Measurements from ENCODE around the gene CBLN1. TPM values are rescaled to one million over a fixed set of nuclear protein-coding genes. Genes with fewer than 3 reads are reported as not detected.

Gene CBLN1
- total and polyA plus RNA-seq, 2 experiments from 2014 or later = 1.2 to 6.4 TPM

DNA sequence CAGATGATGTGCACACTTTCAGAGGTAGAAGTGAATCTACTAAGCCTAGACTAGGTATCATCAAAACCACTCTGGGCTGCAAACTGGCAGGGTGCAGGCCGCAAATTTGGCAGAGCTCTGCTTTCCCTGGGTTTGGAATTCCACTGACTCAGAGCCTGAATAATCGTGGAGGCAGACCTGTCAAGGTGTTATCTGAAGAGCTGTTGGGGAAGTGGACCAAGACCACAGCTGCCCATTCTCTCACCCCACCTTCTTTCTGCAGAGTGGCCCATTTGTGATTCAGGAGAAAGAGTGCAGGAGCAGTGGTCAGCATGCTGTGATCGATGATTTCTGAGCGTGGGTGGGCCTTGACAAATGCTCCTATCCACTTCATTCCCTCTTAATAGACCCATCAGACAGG lies 45.8 kb upstream of the CBLN1 start (continued):
- no peak for TF ChIP-seq EZH2phosphoT487 (IDR thresholded peaks at IDR 0.05; ENCODE audit: unreplicated experiment)
- TF ChIP-seq, protein P1, sequence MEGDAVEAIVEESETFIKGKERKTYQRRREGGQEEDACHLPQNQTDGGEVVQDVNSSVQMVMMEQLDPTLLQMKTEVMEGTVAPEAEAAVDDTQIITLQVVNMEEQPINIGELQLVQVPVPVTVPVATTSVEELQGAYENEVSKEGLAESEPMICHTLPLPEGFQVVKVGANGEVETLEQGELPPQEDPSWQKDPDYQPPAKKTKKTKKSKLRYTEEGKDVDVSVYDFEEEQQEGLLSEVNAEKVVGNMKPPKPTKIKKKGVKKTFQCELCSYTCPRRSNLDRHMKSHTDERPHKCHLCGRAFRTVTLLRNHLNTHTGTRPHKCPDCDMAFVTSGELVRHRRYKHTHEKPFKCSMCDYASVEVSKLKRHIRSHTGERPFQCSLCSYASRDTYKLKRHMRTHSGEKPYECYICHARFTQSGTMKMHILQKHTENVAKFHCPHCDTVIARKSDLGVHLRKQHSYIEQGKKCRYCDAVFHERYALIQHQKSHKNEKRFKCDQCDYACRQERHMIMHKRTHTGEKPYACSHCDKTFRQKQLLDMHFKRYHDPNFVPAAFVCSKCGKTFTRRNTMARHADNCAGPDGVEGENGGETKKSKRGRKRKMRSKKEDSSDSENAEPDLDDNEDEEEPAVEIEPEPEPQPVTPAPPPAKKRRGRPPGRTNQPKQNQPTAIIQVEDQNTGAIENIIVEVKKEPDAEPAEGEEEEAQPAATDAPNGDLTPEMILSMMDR (conservative IDR thresholded peaks at IDR 0.05; ENCODE audit: low read depth in 2 of 2) = no peak
- TF ChIP-seq, protein P2, sequence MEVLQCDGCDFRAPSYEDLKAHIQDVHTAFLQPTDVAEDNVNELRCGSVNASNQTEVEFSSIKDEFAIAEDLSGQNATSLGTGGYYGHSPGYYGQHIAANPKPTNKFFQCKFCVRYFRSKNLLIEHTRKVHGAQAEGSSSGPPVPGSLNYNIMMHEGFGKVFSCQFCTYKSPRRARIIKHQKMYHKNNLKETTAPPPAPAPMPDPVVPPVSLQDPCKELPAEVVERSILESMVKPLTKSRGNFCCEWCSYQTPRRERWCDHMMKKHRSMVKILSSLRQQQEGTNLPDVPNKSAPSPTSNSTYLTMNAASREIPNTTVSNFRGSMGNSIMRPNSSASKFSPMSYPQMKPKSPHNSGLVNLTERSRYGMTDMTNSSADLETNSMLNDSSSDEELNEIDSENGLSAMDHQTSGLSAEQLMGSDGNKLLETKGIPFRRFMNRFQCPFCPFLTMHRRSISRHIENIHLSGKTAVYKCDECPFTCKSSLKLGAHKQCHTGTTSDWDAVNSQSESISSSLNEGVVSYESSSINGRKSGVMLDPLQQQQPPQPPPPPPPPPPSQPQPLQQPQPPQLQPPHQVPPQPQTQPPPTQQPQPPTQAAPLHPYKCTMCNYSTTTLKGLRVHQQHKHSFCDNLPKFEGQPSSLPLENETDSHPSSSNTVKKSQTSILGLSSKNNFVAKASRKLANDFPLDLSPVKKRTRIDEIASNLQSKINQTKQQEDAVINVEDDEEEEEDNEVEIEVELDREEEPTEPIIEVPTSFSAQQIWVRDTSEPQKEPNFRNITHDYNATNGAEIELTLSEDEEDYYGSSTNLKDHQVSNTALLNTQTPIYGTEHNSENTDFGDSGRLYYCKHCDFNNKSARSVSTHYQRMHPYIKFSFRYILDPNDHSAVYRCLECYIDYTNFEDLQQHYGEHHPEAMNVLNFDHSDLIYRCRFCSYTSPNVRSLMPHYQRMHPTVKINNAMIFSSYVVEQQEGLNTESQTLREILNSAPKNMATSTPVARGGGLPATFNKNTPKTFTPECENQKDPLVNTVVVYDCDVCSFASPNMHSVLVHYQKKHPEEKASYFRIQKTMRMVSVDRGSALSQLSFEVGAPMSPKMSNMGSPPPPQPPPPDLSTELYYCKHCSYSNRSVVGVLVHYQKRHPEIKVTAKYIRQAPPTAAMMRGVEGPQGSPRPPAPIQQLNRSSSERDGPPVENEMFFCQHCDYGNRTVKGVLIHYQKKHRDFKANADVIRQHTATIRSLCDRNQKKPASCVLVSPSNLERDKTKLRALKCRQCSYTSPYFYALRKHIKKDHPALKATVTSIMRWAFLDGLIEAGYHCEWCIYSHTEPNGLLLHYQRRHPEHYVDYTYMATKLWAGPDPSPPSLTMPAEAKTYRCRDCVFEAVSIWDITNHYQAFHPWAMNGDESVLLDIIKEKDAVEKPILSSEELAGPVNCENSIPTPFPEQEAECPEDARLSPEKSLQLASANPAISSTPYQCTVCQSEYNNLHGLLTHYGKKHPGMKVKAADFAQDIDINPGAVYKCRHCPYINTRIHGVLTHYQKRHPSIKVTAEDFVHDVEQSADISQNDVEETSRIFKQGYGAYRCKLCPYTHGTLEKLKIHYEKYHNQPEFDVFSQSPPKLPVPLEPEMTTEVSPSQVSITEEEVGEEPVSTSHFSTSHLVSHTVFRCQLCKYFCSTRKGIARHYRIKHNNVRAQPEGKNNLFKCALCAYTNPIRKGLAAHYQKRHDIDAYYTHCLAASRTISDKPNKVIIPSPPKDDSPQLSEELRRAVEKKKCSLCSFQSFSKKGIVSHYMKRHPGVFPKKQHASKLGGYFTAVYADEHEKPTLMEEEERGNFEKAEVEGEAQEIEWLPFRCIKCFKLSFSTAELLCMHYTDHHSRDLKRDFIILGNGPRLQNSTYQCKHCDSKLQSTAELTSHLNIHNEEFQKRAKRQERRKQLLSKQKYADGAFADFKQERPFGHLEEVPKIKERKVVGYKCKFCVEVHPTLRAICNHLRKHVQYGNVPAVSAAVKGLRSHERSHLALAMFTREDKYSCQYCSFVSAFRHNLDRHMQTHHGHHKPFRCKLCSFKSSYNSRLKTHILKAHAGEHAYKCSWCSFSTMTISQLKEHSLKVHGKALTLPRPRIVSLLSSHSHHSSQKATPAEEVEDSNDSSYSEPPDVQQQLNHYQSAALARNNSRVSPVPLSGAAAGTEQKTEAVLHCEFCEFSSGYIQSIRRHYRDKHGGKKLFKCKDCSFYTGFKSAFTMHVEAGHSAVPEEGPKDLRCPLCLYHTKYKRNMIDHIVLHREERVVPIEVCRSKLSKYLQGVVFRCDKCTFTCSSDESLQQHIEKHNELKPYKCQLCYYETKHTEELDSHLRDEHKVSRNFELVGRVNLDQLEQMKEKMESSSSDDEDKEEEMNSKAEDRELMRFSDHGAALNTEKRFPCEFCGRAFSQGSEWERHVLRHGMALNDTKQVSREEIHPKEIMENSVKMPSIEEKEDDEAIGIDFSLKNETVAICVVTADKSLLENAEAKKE (CRISPR knock-in tag; IDR thresholded peaks at IDR 0.05) = no peak

DNA sequence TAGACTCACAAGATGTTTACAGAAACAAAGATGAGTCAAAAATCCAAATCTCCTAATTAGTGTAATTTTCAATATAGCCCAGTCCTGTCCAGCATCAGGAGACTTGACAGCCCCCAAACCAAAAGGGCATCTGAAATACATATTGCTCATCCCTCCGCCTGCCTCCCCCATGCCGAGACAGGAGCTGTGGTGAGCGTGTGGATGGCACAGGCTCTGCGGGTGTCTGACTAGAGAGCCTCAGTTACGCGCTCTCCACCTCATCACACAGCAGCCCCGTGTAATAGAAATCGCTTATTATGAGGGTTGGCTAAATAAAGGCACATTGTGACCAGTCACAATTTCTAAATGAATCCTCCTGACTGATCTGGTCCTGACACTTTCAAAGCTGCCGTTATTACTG lies 43.1 kb upstream of the CBLN1 start:
- peaks cover 3% of the 10 kb centered on the region for H3K27me3 Mint-ChIP-seq (ENCODE audit: insufficient read depth, low read depth, poor library complexity)
- Histone ChIP-seq H3K27me3 (ENCODE audit: insufficient read depth) (no peaks in the 10 kb centered on the region), H2AFZ (no peak overlapping the region), H3K27ac (ENCODE audit: low read depth) (no peak overlapping the region), H3K4me2 (no peak overlapping the region), H3K9me2 (ENCODE audit: insufficient read depth) (no peaks in the 10 kb centered on the region), H3K4me1 (ENCODE audit: insufficient read depth) (no peaks in the 10 kb centered on the region), H4K20me1 (replicated peaks; ENCODE audit: insufficient read depth) (no peaks in the 10 kb centered on the region; the same call in 1 of the 2 replicates), H3K79me2 (replicated peaks; ENCODE audit: insufficient read depth) (no peaks in the 10 kb centered on the region), H3K36me3 (ENCODE audit: insufficient read depth) (no peaks in the 10 kb centered on the region), H3F3A (replicated peaks; ENCODE audit: low read depth) (no peaks in the 10 kb centered on the region), H3K4me3 (no peak overlapping the region)
- no peaks in the 10 kb centered on the region for H3K9me3 Mint-ChIP-seq
- DNase-seq (ENCODE audit: low spot score) (no peak), ATAC-seq (no peak)
- H3K4me3 Mint-ChIP-seq = no peak overlapping the region
- H3K36me3 Mint-ChIP-seq (ENCODE audit: low read depth) = no peaks in the 10 kb centered on the region
- H3K4me1 Mint-ChIP-seq = no peaks in the 10 kb centered on the region
- H3K27ac Mint-ChIP-seq = no peak overlapping the region
- TF ChIP-seq ZNF331 (CRISPR knock-in tag; IDR thresholded peaks at IDR 0.05; ENCODE audit: low read depth) = no peak
- TF ChIP-seq, protein P3, sequence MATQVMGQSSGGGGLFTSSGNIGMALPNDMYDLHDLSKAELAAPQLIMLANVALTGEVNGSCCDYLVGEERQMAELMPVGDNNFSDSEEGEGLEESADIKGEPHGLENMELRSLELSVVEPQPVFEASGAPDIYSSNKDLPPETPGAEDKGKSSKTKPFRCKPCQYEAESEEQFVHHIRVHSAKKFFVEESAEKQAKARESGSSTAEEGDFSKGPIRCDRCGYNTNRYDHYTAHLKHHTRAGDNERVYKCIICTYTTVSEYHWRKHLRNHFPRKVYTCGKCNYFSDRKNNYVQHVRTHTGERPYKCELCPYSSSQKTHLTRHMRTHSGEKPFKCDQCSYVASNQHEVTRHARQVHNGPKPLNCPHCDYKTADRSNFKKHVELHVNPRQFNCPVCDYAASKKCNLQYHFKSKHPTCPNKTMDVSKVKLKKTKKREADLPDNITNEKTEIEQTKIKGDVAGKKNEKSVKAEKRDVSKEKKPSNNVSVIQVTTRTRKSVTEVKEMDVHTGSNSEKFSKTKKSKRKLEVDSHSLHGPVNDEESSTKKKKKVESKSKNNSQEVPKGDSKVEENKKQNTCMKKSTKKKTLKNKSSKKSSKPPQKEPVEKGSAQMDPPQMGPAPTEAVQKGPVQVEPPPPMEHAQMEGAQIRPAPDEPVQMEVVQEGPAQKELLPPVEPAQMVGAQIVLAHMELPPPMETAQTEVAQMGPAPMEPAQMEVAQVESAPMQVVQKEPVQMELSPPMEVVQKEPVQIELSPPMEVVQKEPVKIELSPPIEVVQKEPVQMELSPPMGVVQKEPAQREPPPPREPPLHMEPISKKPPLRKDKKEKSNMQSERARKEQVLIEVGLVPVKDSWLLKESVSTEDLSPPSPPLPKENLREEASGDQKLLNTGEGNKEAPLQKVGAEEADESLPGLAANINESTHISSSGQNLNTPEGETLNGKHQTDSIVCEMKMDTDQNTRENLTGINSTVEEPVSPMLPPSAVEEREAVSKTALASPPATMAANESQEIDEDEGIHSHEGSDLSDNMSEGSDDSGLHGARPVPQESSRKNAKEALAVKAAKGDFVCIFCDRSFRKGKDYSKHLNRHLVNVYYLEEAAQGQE (IDR thresholded peaks at IDR 0.05; ENCODE audit: unreplicated experiment) = no peak
